ENCODE data around the gene GJB3.
"Not testable (repeated sequence)": the region's sequence is repeated elsewhere in the genome, so short reads cannot be mapped to it uniquely, and the experiment has no call there.

The GJB3 gene

DNA sequence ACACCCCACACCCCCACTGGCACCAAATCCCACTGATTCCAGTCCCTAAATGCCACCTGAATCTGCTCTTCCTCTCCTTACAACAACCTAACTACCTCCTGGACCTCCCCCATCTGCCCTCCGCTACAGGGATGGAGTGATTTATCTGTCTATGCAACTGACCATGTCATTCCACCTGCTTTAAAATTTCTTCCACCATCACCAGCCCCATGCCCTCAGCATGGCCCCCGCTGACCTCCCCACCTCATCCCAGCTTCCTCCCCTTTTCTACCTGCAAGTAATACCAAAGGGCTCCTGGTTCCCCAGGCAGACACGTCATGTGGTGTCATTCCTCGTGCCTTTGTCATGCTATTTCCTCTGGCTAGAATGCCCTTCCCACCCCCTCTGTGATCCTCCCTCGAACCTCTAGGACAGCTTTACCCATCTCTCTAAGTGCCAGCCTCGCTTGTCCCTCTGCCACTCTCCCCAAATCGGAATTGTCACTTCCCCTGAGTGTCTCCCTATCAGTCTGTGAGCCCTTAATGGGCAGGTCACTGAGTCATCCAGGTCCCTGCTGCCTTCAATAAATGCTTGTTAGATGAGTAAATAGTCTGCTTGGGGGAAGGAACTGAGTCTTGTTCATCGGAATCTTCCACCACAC is 17.8 kb upstream of the GJB3 start:
- no peak overlapping the region for H3K4me3 ChIP-seq (ENCODE audit: low read depth, low read length)
- H2AFZ ChIP-seq: no peak overlapping the region
- H3K4me2 ChIP-seq (ENCODE audit: low read length): no peak overlapping the region
- H3K79me2 ChIP-seq: no peaks in the 10 kb centered on the region
- H3K27ac ChIP-seq: no peak overlapping the region
- TF ChIP-seq, protein P1, sequence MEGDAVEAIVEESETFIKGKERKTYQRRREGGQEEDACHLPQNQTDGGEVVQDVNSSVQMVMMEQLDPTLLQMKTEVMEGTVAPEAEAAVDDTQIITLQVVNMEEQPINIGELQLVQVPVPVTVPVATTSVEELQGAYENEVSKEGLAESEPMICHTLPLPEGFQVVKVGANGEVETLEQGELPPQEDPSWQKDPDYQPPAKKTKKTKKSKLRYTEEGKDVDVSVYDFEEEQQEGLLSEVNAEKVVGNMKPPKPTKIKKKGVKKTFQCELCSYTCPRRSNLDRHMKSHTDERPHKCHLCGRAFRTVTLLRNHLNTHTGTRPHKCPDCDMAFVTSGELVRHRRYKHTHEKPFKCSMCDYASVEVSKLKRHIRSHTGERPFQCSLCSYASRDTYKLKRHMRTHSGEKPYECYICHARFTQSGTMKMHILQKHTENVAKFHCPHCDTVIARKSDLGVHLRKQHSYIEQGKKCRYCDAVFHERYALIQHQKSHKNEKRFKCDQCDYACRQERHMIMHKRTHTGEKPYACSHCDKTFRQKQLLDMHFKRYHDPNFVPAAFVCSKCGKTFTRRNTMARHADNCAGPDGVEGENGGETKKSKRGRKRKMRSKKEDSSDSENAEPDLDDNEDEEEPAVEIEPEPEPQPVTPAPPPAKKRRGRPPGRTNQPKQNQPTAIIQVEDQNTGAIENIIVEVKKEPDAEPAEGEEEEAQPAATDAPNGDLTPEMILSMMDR (IDR thresholded peaks at IDR 0.05): no peak
- H3K9ac ChIP-seq: no peak overlapping the region
- H3K27me3 ChIP-seq (ENCODE audit: control insufficient read depth, insufficient read depth, low read length): no peaks in the 10 kb centered on the region
- no peaks in the 10 kb centered on the region for H3K9me3 ChIP-seq (ENCODE audit: control insufficient read depth, low read length)
- no peaks in the 10 kb centered on the region for H3K4me1 ChIP-seq
- H3K36me3 ChIP-seq (ENCODE audit: control insufficient read depth, insufficient read depth, low read length): no peaks in the 10 kb centered on the region

DNA sequence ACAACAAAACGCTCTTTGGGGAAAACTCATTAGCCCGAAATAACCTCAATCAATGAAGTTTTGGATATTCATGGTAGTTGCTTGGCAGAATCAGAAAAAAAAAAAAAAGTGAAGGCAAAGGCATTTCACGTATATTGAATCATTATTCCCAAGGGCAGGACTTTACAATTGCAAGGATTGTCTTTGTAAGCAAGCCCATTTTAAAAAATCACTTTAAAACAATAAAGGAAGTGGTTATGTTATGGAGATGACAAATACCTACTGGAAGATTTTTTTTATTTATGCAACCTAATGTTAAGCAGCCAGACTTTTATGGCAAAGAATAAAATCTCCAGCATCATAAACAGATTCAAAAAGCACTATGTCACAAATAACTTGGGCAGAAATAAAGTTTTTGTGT is 12.2 kb upstream of the GJB3 start:
- TF ChIP-seq, protein P1 (IDR thresholded peaks at IDR 0.05): no peak
- Histone ChIP-seq H3K36me3 (ENCODE audit: control insufficient read depth, insufficient read depth, low read length) (no peaks in the 10 kb centered on the region), H3K4me3 (ENCODE audit: low read depth, low read length) (no peak overlapping the region), H3K4me2 (ENCODE audit: low read length) (no peak overlapping the region), H3K9me3 (ENCODE audit: control insufficient read depth, low read length) (no peaks in the 10 kb centered on the region), H3K27ac (no peak overlapping the region), H2AFZ (no peak overlapping the region), H3K4me1 (no peaks in the 10 kb centered on the region), H3K9ac (no peak overlapping the region), H3K27me3 (ENCODE audit: control insufficient read depth, insufficient read depth, low read length) (no peaks in the 10 kb centered on the region), H3K79me2 (no peaks in the 10 kb centered on the region)

DNA sequence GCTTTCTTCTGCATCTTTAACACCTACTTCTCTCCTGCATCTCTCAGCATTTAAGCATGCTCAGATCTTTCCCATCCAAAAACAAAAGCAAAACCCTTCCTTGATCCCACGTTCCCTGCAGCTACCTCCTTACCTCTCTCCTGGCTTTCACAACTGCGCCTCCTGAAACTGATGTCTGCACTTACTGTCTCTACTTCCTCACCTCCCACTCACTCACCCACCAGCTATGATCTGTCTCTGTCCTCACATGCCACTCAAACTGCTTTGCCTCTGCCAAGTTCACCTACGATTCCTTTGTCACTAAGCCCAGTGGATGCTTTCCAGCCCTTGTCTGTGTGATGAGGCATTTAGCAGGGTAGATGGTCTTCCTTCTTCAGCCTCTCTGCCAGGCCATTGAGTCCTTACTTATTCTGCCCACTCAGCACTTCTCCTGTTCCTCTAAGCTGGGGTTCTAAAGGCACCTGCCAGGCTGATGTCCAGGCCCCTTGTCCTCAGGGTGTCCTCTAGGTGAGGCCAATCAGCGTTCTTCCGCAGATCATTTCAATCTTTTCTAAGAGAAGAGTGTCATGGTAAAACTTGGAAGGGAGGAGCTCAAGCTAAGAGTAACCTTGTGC is 10.0 kb upstream of the GJB3 start:
- Histone ChIP-seq H3K9me3 (ENCODE audit: control insufficient read depth, low read length) (no peaks in the 10 kb centered on the region), H3K4me1 (no peaks in the 10 kb centered on the region), H3K4me2 (ENCODE audit: low read length) (no peak overlapping the region), H3K4me3 (ENCODE audit: low read depth, low read length) (no peak overlapping the region), H3K27me3 (ENCODE audit: control insufficient read depth, insufficient read depth, low read length) (no peaks in the 10 kb centered on the region), H3K36me3 (ENCODE audit: control insufficient read depth, insufficient read depth, low read length) (no peaks in the 10 kb centered on the region), H2AFZ (no peak overlapping the region), H3K79me2 (no peaks in the 10 kb centered on the region), H3K27ac (no peak overlapping the region), H3K9ac (no peak overlapping the region)
- TF ChIP-seq, protein P1 (IDR thresholded peaks at IDR 0.05): no peak

DNA sequence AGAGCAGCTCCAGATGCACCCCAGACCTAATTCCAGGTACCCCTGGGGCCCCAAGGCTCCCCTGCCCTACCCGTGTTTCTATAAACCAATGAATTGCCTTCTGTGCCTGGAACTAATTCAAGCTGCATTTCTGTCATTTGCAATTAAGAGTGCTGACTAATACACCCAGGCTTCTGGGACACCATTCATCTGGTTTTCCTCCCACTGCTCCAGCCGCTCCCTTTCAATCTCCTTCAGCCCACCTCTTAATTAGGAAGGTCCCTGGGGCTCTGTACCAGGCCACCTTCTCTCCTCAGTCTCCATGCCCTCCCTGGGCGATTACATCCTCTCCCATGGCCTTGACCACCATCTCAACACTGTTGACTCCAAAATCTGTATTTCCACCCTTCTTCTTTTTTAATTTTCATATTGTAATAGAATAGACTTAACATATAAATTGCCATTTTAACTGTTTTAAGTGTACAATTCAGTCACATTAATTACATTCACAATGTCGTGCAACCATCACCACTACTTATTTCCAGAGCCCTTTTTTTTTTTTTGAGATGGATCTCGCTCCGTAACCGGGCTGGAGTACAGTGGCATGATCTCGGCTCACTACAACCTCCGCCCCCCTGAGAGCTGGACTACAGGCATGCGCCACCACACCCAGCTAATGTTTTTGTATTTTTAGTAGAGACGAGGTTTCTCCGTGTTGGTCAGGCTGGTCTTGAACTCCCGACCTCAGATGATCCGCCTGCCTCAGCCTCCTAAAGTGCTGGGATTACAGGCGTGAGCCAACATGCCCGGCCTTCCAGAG is 9.2 kb upstream of the GJB3 start:
- Histone ChIP-seq H3K36me3 (ENCODE audit: control insufficient read depth, insufficient read depth, low read length) (no peaks in the 10 kb centered on the region), H3K4me3 (ENCODE audit: low read depth, low read length) (no peak overlapping the region), H3K27ac (no peak overlapping the region), H3K79me2 (no peaks in the 10 kb centered on the region), H3K9me3 (ENCODE audit: control insufficient read depth, low read length) (no peaks in the 10 kb centered on the region), H3K4me1 (no peaks in the 10 kb centered on the region), H3K4me2 (ENCODE audit: low read length) (no peak overlapping the region), H3K9ac (no peak overlapping the region), H3K27me3 (ENCODE audit: control insufficient read depth, insufficient read depth, low read length) (no peaks in the 10 kb centered on the region), H2AFZ (no peak overlapping the region)
- TF ChIP-seq, protein P1 (IDR thresholded peaks at IDR 0.05): no peak

DNA sequence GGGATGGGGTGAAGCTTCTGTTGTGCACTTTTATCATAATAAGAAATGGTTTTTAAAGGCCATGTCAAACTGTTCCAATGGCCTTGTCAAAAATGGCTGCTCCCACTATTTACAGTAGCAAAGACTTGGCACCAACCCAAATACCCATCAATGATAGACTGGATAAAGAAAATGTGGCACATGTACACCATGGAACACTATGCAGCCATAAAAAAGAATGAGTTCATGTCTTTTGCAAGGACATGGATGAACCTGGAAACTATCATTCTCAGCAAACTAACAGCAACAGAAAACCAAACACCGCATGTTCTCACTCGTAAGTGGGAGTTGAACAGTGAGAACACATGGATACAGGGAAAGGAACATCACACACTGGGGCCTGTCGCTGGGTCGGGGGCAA is 7.9 kb upstream of the GJB3 start:
- H2AFZ ChIP-seq; H3K4me3 ChIP-seq (ENCODE audit: low read depth, low read length); H3K36me3 ChIP-seq (ENCODE audit: control insufficient read depth, insufficient read depth, low read length); H3K4me2 ChIP-seq (ENCODE audit: low read length); H3K4me1 ChIP-seq; H3K27ac ChIP-seq; H3K9ac ChIP-seq; H3K79me2 ChIP-seq; H3K27me3 ChIP-seq (ENCODE audit: control insufficient read depth, insufficient read depth, low read length); H3K9me3 ChIP-seq (ENCODE audit: control insufficient read depth, low read length): not testable (repeated sequence)
